Activated naive CD4-positive, alpha-beta T cell treated with anti-CD3 and anti-CD28 coated beads, Interleukin-2, amount 50 U/mL, for 16 hours (primary cell): Measurements from ENCODE around the gene EXOC2.
"Not testable (repeated sequence)": the region's sequence is repeated elsewhere in the genome, so short reads cannot be mapped to it uniquely, and the experiment has no call there.

Source experiments
- DNase-seq: peaks from one replicate; pipeline ENCODE4 v3.0.0-alpha.2; 2020

Gene EXOC2

GRCh38 chr6:621931-622330 is 71.0 kb downstream of the EXOC2 start:
- no peak for DNase-seq

- DNase-seq = no peak
Observed at GRCh38 chr6:620950-621349, 72.0 kb downstream of the EXOC2 start.

- no peak for DNase-seq
Observed at GRCh38 chr6:620166-620565, 72.8 kb downstream of the EXOC2 start.

- no peak for DNase-seq
Observed at GRCh38 chr6:617456-618100, 75.4 kb downstream of the EXOC2 start.

- no peak for DNase-seq
Observed at GRCh38 chr6:613981-614380, 79.0 kb downstream of the EXOC2 start.

GRCh38 chr6:611928-612327 is 81.0 kb downstream of the EXOC2 start:
- DNase-seq = no peak

GRCh38 chr6:610882-611281 is 82.1 kb downstream of the EXOC2 start:
- DNase-seq = no peak

- DNase-seq = no peak
Observed at GRCh38 chr6:609905-610304, 83.0 kb downstream of the EXOC2 start.

GRCh38 chr6:606829-607379 is 86.0 kb downstream of the EXOC2 start:
- no peak for DNase-seq

- not testable (repeated sequence) for DNase-seq
Observed at GRCh38 chr6:605895-606294, 87.0 kb downstream of the EXOC2 start.

GRCh38 chr6:604579-604978 is 88.4 kb downstream of the EXOC2 start:
- DNase-seq = no peak

- DNase-seq = no peak
Observed at GRCh38 chr6:603265-603664, 89.7 kb downstream of the EXOC2 start.

GRCh38 chr6:599576-600448 is 93.1 kb downstream of the EXOC2 start:
- no peak for DNase-seq

GRCh38 chr6:593907-594212 is 99.1 kb downstream of the EXOC2 start:
- DNase-seq = no peak

GRCh38 chr6:593139-593906 is 99.6 kb downstream of the EXOC2 start:
- peak; percentile 65 for DNase-seq

GRCh38 chr6:589090-589489 is 103.8 kb downstream of the EXOC2 start:
- DNase-seq = no peak

GRCh38 chr6:586553-586952 is 106.4 kb downstream of the EXOC2 start:
- DNase-seq = no peak

- DNase-seq = no peak
Observed at GRCh38 chr6:583635-584034, 109.3 kb downstream of the EXOC2 start.

- no peak for DNase-seq
Observed at GRCh38 chr6:583116-583515, 109.8 kb downstream of the EXOC2 start.

GRCh38 chr6:582370-582769 is 110.6 kb downstream of the EXOC2 start:
- no peak for DNase-seq

- DNase-seq = no peak
Observed at GRCh38 chr6:579339-579738, 113.6 kb downstream of the EXOC2 start.

GRCh38 chr6:572596-573265 is 120.2 kb downstream of the EXOC2 start:
- DNase-seq = no peak

- DNase-seq = no peak
Observed at GRCh38 chr6:571892-572291, 121.0 kb downstream of the EXOC2 start.
